HL-60 (cell line): ENCODE data around the gene SLA2.

Experiments
- DNase-seq, 2 experiments: peaks; one replicate each; pipeline ENCODE4 v3.0.0-alpha.2; 2010 to 2020; ENCODE audit warnings: low read depth in 1 of 2, low spot score in 1 of 2
- H3K27ac ChIP-seq: fragments of 250-450 bp; sonication (Bioruptor Pico); replicated peaks from 2 replicates; pipeline ENCODE4 v1.5.1; 2020; ENCODE audit warnings: mild to moderate bottlenecking, moderate library complexity
- H3K27me3 ChIP-seq: fragments of 250-450 bp; sonication (Bioruptor Pico); 2 replicates; pipeline ENCODE4 v1.5.1; 2021; ENCODE audit warnings: mild to moderate bottlenecking, moderate library complexity; ENCODE audit not compliant: insufficient read depth, poor library complexity, severe bottlenecking
- H3K4me3 ChIP-seq: replicated peaks from 2 replicates; pipeline ENCODE4 v1.5.1; 2011; ENCODE audit warnings: mild to moderate bottlenecking, control low read depth, low read length; ENCODE audit not compliant: insufficient read depth
- GABPA ChIP-seq: IDR thresholded peaks from 2 replicates; pipeline ENCODE4 v1.6.1; 2012; ENCODE audit warnings: low read depth
- POLR2AphosphoS5 ChIP-seq: IDR thresholded peaks from 2 replicates; pipeline ENCODE4 v1.6.1; 2012; ENCODE audit warnings: low read depth
- SPI1 ChIP-seq: IDR thresholded peaks from 2 replicates; pipeline ENCODE4 v1.6.1; 2012; ENCODE audit warnings: low read depth, mild to moderate bottlenecking, borderline replicate concordance
- TF ChIP-seq, protein P1 (sequence below): IDR thresholded peaks from one replicate; pipeline ENCODE4 v1.5.1; 2011; ENCODE audit warnings: low read length, control low read depth, inconsistent platforms; ENCODE audit not compliant: insufficient read depth
- TF ChIP-seq, protein P2 (sequence below): IDR thresholded peaks from 2 replicates; pipeline ENCODE4 v1.6.1; 2012; ENCODE audit warnings: low read depth; ENCODE audit not compliant: insufficient replicate concordance

SLA2 gene

DNA sequence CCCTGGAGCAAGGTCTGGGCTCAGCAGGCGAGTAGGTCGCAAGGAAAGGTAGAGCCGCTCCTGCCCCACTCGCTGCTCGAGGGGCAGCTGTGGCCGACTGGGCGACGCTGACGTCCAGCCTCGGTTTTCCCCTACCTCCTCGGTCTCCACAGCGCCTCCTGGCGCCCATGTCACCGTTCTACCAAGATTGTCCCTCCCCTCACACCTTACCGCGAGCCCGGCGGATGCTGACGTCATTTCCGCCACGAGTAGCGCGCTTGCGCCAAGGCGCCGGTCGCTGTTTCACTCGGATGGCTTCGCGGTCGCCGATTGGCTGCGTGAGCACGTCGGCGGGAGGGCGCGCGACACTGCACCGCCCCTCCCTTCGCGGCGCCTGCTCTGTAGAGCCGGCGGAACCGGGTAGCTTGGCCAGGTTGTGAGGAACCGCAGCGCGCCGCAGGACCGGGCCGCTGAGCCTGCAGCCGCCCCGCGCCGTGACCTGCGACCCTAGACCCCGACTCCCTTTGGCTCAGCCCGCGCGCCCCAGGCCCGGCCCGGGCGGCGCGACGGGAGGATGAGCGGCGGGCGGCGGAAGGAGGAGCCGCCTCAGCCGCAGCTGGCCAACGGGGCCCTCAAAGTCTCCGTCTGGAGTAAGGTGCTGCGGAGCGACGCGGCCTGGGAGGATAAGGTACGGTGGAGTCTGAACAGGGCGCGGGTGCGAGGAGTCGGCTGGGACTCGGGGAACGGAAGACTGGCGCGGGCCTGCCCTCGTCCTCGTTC lies 40.4 kb downstream of the SLA2 start, which contains the start of gene RAB5IF:
RAB5IF (plus strand) TSS at position 381 of the 759 bp plus-strand sequence; CDS start at position 554, 173 bp downstream.
- TF ChIP-seq, protein P1, sequence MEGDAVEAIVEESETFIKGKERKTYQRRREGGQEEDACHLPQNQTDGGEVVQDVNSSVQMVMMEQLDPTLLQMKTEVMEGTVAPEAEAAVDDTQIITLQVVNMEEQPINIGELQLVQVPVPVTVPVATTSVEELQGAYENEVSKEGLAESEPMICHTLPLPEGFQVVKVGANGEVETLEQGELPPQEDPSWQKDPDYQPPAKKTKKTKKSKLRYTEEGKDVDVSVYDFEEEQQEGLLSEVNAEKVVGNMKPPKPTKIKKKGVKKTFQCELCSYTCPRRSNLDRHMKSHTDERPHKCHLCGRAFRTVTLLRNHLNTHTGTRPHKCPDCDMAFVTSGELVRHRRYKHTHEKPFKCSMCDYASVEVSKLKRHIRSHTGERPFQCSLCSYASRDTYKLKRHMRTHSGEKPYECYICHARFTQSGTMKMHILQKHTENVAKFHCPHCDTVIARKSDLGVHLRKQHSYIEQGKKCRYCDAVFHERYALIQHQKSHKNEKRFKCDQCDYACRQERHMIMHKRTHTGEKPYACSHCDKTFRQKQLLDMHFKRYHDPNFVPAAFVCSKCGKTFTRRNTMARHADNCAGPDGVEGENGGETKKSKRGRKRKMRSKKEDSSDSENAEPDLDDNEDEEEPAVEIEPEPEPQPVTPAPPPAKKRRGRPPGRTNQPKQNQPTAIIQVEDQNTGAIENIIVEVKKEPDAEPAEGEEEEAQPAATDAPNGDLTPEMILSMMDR = peak; percentile 79
- TF ChIP-seq SPI1 (no peak), GABPA (peak; percentile 83), POLR2AphosphoS5 (peak; percentile 97)
- TF ChIP-seq, protein P2, sequence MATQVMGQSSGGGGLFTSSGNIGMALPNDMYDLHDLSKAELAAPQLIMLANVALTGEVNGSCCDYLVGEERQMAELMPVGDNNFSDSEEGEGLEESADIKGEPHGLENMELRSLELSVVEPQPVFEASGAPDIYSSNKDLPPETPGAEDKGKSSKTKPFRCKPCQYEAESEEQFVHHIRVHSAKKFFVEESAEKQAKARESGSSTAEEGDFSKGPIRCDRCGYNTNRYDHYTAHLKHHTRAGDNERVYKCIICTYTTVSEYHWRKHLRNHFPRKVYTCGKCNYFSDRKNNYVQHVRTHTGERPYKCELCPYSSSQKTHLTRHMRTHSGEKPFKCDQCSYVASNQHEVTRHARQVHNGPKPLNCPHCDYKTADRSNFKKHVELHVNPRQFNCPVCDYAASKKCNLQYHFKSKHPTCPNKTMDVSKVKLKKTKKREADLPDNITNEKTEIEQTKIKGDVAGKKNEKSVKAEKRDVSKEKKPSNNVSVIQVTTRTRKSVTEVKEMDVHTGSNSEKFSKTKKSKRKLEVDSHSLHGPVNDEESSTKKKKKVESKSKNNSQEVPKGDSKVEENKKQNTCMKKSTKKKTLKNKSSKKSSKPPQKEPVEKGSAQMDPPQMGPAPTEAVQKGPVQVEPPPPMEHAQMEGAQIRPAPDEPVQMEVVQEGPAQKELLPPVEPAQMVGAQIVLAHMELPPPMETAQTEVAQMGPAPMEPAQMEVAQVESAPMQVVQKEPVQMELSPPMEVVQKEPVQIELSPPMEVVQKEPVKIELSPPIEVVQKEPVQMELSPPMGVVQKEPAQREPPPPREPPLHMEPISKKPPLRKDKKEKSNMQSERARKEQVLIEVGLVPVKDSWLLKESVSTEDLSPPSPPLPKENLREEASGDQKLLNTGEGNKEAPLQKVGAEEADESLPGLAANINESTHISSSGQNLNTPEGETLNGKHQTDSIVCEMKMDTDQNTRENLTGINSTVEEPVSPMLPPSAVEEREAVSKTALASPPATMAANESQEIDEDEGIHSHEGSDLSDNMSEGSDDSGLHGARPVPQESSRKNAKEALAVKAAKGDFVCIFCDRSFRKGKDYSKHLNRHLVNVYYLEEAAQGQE = peak; percentile 3
- DNase-seq = peak; percentile 99
- peak within 1 kb of the TSS; percentile 95 for H3K4me3 ChIP-seq
- H3K27me3 ChIP-seq = no peaks in the 10 kb centered on the region
- peak within 1 kb of the TSS; percentile 89 for H3K27ac ChIP-seq

DNA sequence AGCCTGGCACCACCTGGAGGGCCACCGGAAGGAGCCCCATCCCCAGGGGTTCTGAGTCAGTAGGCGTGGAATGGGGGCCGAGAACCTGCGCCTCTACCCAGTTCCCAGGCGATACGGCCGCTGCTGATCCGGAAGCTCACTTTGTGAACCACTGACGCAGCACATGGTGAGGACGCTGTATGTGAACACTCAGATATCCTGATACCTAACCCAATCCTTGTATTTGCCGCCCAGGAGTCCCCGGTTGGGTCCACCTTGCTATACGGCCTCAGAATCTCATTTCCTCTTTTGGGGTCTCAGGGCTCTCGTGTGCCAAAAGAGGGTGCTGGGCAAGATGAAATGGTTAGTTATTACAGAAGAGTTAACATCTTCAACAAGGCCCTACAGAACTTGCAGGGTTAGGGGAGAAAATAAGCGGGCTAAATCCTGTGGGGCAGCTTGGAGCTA lies 41.0 kb downstream of the SLA2 start:
- TF ChIP-seq GABPA = no peak
- TF ChIP-seq SPI1 = no peak
- TF ChIP-seq, protein P2 = peak; percentile 4
- no peaks in the 10 kb centered on the region for H3K27me3 ChIP-seq
- DNase-seq = peak in 1 of 2 experiments; percentile 72
- H3K27ac ChIP-seq = peak overlapping the region; percentile 89
- H3K4me3 ChIP-seq = peak overlapping the region; percentile 11

DNA sequence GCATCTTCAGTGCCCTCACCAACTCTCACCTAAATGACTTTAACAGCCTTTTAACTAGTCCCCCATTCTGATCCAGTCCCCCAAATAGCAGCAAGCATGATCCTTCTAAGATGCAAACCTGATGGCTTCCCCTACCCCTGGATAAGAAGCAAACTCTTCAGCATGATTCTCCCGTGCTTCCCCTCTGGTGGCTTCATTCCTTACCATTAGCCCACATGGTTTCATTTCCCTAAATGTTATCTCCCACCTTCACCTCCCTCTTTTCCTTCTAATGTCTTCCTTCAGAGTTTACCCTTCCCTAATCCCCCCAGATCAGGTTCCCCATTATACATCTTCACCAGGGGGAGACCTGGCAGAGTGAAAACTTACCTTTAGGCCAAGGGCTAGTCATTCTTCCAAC lies 44.5 kb downstream of the SLA2 start:
- no peak for TF ChIP-seq SPI1
- TF ChIP-seq, protein P2 = no peak
- Histone ChIP-seq H3K27me3 (no peaks in the 10 kb centered on the region), H3K27ac (no peak overlapping the region), H3K4me3 (no peak overlapping the region)
- DNase-seq = no peak

DNA sequence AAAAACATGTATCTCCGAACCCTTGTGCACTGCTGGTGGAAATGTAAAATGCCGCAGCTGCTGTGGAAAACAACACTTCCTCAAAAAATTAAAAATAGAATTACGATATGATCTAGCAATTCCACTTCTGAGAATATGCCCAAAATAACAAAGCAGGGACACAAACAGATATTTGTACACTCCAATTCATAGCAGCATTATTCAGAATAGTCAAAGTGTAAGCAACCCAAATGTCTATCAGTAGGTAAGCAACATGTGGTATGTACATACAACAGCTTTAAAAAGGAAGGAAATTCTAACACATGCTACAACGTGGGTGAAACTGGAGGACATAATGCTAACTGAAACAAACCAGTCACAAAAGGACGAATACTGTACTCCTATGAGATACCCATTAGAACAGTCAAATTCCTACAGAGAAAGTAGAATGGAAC lies 46.1 kb downstream of the SLA2 start:
- peak overlapping the region; percentile 73 for H3K27ac ChIP-seq
- peak in 1 of 2 experiments; percentile 28 for DNase-seq
- peak; percentile 92 for TF ChIP-seq SPI1
- TF ChIP-seq, protein P1 = no peak
- no peaks in the 10 kb centered on the region for H3K27me3 ChIP-seq
- no peak overlapping the region for H3K4me3 ChIP-seq
